ENCODE results near the gene FXYD3. TPM values are rescaled to one million over a fixed set of nuclear protein-coding genes. Genes with fewer than 3 reads are reported as not detected.

Gene FXYD3
- total RNA-seq, 3 donors from 2014 or later: 1,086 to 3,973 (median 3,185) TPM

- no peak for TF ChIP-seq CTCF (IDR thresholded peaks at IDR 0.05)
- no peaks in the 10 kb centered on the region for H3K9me3 ChIP-seq
- ATAC-seq: no peak
- H3K4me1 ChIP-seq (ENCODE audit: low read depth): peaks cover 10% of the 10 kb centered on the region
- no peak for DNase-seq
- intact Hi-C loops (cut with DNase I, micrococcal nuclease): no loop called here
- no peak overlapping the region for H3K4me3 ChIP-seq
- H3K36me3 ChIP-seq (ENCODE audit: low read depth): no peaks in the 10 kb centered on the region
These were observed 11.3 kb upstream of the FXYD3 start for GRCh38 chr19:35104361-35104760.

GRCh38 chr19:35105047-35105410 lies 10.6 kb upstream of the FXYD3 start:
- no peak for TF ChIP-seq CTCF (IDR thresholded peaks at IDR 0.05)
- H3K4me1 ChIP-seq (ENCODE audit: low read depth): peaks cover 15% of the 10 kb centered on the region
- no peaks in the 10 kb centered on the region for H3K36me3 ChIP-seq (ENCODE audit: low read depth)
- no peak overlapping the region for H3K4me3 ChIP-seq
- H3K9me3 ChIP-seq: no peaks in the 10 kb centered on the region
- no peak for ATAC-seq
- no peak for DNase-seq
- intact Hi-C loops (cut with DNase I, micrococcal nuclease): no loop called here

GRCh38 chr19:35105411-35106290 lies 10.0 kb upstream of the FXYD3 start:
- no peak overlapping the region for H3K4me3 ChIP-seq
- no peak for ATAC-seq
- H3K36me3 ChIP-seq (ENCODE audit: low read depth): no peaks in the 10 kb centered on the region
- H3K4me1 ChIP-seq (ENCODE audit: low read depth): peaks cover 15% of the 10 kb centered on the region
- no peak for TF ChIP-seq CTCF (IDR thresholded peaks at IDR 0.05)
- intact Hi-C loops (cut with DNase I, micrococcal nuclease): no loop called here
- no peak for DNase-seq
- H3K9me3 ChIP-seq: no peaks in the 10 kb centered on the region

GRCh38 chr19:35106291-35106583 lies 9.4 kb upstream of the FXYD3 start:
- peaks cover 15% of the 10 kb centered on the region for H3K4me1 ChIP-seq (ENCODE audit: low read depth)
- no peak overlapping the region for H3K4me3 ChIP-seq
- no peak for TF ChIP-seq CTCF (IDR thresholded peaks at IDR 0.05)
- H3K9me3 ChIP-seq: no peaks in the 10 kb centered on the region
- no peaks in the 10 kb centered on the region for H3K36me3 ChIP-seq (ENCODE audit: low read depth)
- ATAC-seq: no peak
- DNase-seq: no peak
- intact Hi-C loops (cut with DNase I, micrococcal nuclease): no loop called here

- intact Hi-C loops (cut with DNase I, micrococcal nuclease): no loop called here
- DNase-seq (no peak), ATAC-seq (no peak)
- no peak overlapping the region for H3K4me3 ChIP-seq
- no peaks in the 10 kb centered on the region for H3K36me3 ChIP-seq (ENCODE audit: low read depth)
- peaks cover 15% of the 10 kb centered on the region for H3K4me1 ChIP-seq (ENCODE audit: low read depth)
- no peaks in the 10 kb centered on the region for H3K9me3 ChIP-seq
- no peak for TF ChIP-seq CTCF (IDR thresholded peaks at IDR 0.05)
These were observed 8.6 kb upstream of the FXYD3 start for GRCh38 chr19:35106898-35107541.

All from mucosa of descending colon (tissue), 3 donors.